GM11168 (cell line): ENCODE measurements around the gene ONECUT1.
"Not testable (repeated sequence)": the region's sequence is repeated elsewhere in the genome, so short reads cannot be mapped to it uniquely, and the experiment has no call there.

Experiments
- in situ Hi-C: fragments of 300-500 bp; cut with MboI; formaldehyde crosslinking; loops from one replicate; pipeline ENCODE4 v1.12.0; 2022; ENCODE audit warnings: low sequenced_read_pairs; ENCODE audit not compliant: unreplicated experiment

ONECUT1 gene

GRCh38 chr15:52790169-52790708 is at the start of gene ONECUT1:
ONECUT1 (minus strand) TSS chr15:52790336; CDS start chr15:52789884, 452 bp downstream.
- in situ Hi-C loops = loop anchor here (25.0 kb wide), 1 partner anchor 397 kb away; no protein-coding TSS in a partner anchor

GRCh38 chr15:52834379-52834778 is 44.2 kb upstream of the ONECUT1 start:
- in situ Hi-C loops = no loop called here

GRCh38 chr15:52824169-52824942 is 34.2 kb upstream of the ONECUT1 start:
- in situ Hi-C loops = not testable (repeated sequence)

GRCh38 chr15:52822475-52822874 is 32.3 kb upstream of the ONECUT1 start:
- in situ Hi-C loops = no loop called here

GRCh38 chr15:52819253-52819652 is 29.1 kb upstream of the ONECUT1 start:
- in situ Hi-C loops = no loop called here

- in situ Hi-C loops = not testable (repeated sequence)
These were observed 25.8 kb upstream of the ONECUT1 start for GRCh38 chr15:52815899-52816298.

GRCh38 chr15:52808996-52809395 is 18.9 kb upstream of the ONECUT1 start:
- in situ Hi-C loops = no loop called here

GRCh38 chr15:52808441-52808840 is 18.3 kb upstream of the ONECUT1 start:
- in situ Hi-C loops = no loop called here

- in situ Hi-C loops = no loop called here
These were observed 16.1 kb upstream of the ONECUT1 start for GRCh38 chr15:52806284-52806655.

GRCh38 chr15:52805351-52806283 is 15.5 kb upstream of the ONECUT1 start:
- in situ Hi-C loops = no loop called here

- in situ Hi-C loops = no loop called here
These were observed 14.5 kb upstream of the ONECUT1 start for GRCh38 chr15:52804526-52805081.

- in situ Hi-C loops = no loop called here
These were observed 13.6 kb upstream of the ONECUT1 start for GRCh38 chr15:52803467-52804306.

GRCh38 chr15:52803108-52803466 is 13.0 kb upstream of the ONECUT1 start:
- in situ Hi-C loops = no loop called here

GRCh38 chr15:52802110-52802509 is 12.0 kb upstream of the ONECUT1 start:
- in situ Hi-C loops = no loop called here

- in situ Hi-C loops = no loop called here
These were observed 11.6 kb upstream of the ONECUT1 start for GRCh38 chr15:52801748-52802085.

GRCh38 chr15:52800828-52801747 is 11.0 kb upstream of the ONECUT1 start:
- in situ Hi-C loops = no loop called here

GRCh38 chr15:52799145-52799811 is 9.1 kb upstream of the ONECUT1 start:
- in situ Hi-C loops = loop anchor here (25.0 kb wide), 1 partner anchor 388 kb away; no protein-coding TSS in a partner anchor

- in situ Hi-C loops = loop anchor here (25.0 kb wide), 1 partner anchor 389 kb away; no protein-coding TSS in a partner anchor
These were observed 8.5 kb upstream of the ONECUT1 start for GRCh38 chr15:52798529-52799101.
